Right atrium auricular region (tissue), 2 donors: ENCODE measurements around the gene PIK3C2G. TPM values are rescaled to one million over a fixed set of nuclear protein-coding genes. Genes with fewer than 3 reads are reported as not detected.

Experiments used
- DNase-seq: peaks from one replicate; pipeline ENCODE4 v3.0.0-alpha.2; 2019; ENCODE audit warnings: low spot score
- H3K27ac ChIP-seq, 2 donors: fragments of 200-600 bp; sonication (generic); 1 replicate in 1 of 2; 2 replicates in 1 of 2; pipeline ENCODE4 v1.5.1; 2016 to 2019
- H3K27me3 ChIP-seq, 2 donors: fragments of 200-600 bp; sonication (generic); one replicate each; pipeline versions ENCODE4 v1.5.1 to v1.6.0; 2017 to 2019
- H3K36me3 ChIP-seq: fragments of 200-600 bp; sonication (generic); one replicate; pipeline ENCODE4 v1.5.1; 2016
- H3K4me1 ChIP-seq, 2 donors: fragments of 200-600 bp; sonication (generic); one replicate each; pipeline versions ENCODE4 v1.5.1 to v1.6.0; 2017 to 2019
- H3K4me3 ChIP-seq, 2 donors: fragments of 200-600 bp; sonication (generic); 1 replicate in 1 of 2; 2 replicates in 1 of 2; pipeline ENCODE4 v1.5.1; 2017 to 2019; ENCODE audit warnings: mild to moderate bottlenecking in 1 of 2, moderate library complexity in 1 of 2
- H3K9me3 ChIP-seq, 2 donors: fragments of 200-600 bp; sonication (generic); one replicate each; pipeline ENCODE4 v1.5.1; 2019
- total RNA-seq, 2 donors: library from RNA; depleted of rRNA; stranded (reverse); fragments of >200 nt; gene quantifications; one replicate each; pipeline ENCODE4 v1.1.0, GENCODE V29; 2016
- TF ChIP-seq, protein P1 (sequence below), 2 donors: fragments of 200-600 bp; sonication (generic); IDR thresholded peaks; one replicate each; pipeline ENCODE4 v1.5.1; 2019; ENCODE audit warnings: antibody characterized with exemption in 2 of 2

PIK3C2G gene
- total RNA-seq, 2 donors from 2014 or later = not detected

DNA sequence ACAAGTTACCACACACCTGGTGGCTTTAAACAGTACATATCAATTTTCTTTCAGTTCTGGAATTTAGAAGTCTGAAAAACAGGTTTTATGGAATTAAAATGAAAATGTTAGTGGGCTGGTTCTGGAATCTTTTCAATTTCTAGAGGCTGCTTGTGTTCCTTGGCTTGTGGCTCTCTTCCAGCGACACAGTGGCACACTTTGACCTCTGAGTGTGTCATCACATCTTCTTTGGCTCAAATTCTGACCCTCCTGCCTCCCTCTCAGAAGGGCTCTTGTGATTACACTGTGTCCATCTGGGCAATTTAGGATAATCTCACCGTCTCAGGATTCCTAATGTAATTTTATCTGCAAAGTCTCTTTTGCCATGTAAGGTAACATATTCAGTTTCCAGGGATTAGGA lies 306.5 kb downstream of the PIK3C2G start:
- DNase-seq = no peak
- Histone ChIP-seq H3K9me3 (peaks cover 0 to 4% of the 10 kb centered on the region in 2 donors), H3K27me3 (no peaks in the 10 kb centered on the region), H3K4me3 (no peak overlapping the region), H3K4me1 (peaks cover 0 to 4% of the 10 kb centered on the region in 2 donors), H3K27ac (peak overlapping the region in 1 of 2 donors; percentile 11), H3K36me3 (no peaks in the 10 kb centered on the region)
- TF ChIP-seq, protein P1, sequence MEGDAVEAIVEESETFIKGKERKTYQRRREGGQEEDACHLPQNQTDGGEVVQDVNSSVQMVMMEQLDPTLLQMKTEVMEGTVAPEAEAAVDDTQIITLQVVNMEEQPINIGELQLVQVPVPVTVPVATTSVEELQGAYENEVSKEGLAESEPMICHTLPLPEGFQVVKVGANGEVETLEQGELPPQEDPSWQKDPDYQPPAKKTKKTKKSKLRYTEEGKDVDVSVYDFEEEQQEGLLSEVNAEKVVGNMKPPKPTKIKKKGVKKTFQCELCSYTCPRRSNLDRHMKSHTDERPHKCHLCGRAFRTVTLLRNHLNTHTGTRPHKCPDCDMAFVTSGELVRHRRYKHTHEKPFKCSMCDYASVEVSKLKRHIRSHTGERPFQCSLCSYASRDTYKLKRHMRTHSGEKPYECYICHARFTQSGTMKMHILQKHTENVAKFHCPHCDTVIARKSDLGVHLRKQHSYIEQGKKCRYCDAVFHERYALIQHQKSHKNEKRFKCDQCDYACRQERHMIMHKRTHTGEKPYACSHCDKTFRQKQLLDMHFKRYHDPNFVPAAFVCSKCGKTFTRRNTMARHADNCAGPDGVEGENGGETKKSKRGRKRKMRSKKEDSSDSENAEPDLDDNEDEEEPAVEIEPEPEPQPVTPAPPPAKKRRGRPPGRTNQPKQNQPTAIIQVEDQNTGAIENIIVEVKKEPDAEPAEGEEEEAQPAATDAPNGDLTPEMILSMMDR (IDR thresholded peaks at IDR 0.05) = no peak

DNA sequence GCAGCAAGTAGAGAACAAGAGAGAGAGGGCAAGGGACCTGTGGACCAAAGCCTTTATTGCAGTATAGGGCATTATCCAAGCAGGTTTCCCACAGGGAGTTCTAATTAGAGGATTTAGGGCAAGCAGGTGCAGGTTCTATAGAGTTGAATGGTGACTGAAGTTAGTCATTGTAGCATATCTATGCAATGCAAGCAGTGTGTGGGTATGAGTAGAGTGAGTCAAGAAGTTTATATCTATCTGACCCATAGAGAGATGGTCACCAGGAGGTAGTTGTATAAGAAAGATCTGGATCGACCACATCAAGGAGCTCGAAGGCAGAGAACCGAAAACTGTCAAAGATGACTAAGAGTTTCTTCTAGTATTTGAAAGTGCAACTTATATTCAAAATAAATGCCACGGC lies 309.2 kb downstream of the PIK3C2G start:
- Histone ChIP-seq H3K27ac (no peak overlapping the region), H3K27me3 (no peaks in the 10 kb centered on the region), H3K9me3 (peaks cover 0 to 7% of the 10 kb centered on the region in 2 donors), H3K36me3 (no peaks in the 10 kb centered on the region), H3K4me3 (no peak overlapping the region), H3K4me1 (peaks cover 0 to 4% of the 10 kb centered on the region in 2 donors)
- TF ChIP-seq, protein P1 (IDR thresholded peaks at IDR 0.05) = no peak
- DNase-seq = no peak

DNA sequence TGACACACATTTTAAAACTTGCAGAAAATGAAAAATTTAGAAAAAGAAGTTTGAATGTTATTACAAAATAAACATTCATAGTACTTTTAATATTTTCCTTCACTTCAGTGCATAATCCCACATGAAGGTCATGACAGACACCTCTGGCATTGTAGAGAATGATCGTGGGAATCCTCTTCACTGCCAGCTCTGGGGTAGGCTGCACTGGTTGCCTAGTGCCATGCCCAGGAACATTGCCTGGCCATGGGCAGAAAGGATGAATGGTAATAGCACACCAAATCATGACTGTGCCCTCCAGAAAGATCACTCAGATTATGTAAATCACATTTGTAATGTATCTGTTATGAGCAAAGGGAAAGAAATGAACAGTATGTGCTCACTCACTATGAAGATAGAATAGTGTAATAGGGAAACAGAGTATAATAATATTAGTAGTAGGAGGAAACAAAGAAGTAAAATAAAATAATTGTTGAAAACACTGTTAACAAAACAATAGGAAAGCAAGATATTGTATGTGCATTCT lies 314.8 kb downstream of the PIK3C2G start:
- Histone ChIP-seq H3K36me3 (no peaks in the 10 kb centered on the region), H3K4me1 (no peaks in the 10 kb centered on the region), H3K27me3 (no peaks in the 10 kb centered on the region), H3K9me3 (peaks cover 0 to 7% of the 10 kb centered on the region in 2 donors), H3K4me3 (no peak overlapping the region), H3K27ac (no peak overlapping the region)
- TF ChIP-seq, protein P1 (IDR thresholded peaks at IDR 0.05) = no peak
- no peak for DNase-seq

DNA sequence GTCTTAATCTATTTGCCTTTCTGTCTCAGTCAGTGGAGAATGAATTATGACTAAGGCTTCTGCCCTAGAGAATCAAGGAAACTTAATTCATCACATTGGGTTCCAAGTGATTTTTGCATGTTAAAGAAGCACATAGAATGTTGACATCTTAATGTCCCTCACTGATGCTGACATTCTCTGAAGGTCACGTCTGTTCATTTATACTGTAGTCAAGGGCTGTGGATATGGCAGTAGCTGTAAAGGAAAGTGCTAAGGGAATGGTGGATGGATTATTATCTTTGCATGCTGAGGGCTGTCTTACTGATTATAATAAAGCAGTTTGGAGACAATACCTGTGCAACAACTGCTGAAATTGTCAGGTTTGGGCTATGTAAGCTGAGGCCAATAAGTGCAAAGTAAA lies 315.3 kb downstream of the PIK3C2G start:
- H3K36me3 ChIP-seq = no peaks in the 10 kb centered on the region
- no peak overlapping the region for H3K4me3 ChIP-seq
- H3K27ac ChIP-seq = no peak overlapping the region
- H3K4me1 ChIP-seq = no peaks in the 10 kb centered on the region
- H3K27me3 ChIP-seq = no peaks in the 10 kb centered on the region
- DNase-seq = no peak
- TF ChIP-seq, protein P1 (IDR thresholded peaks at IDR 0.05) = no peak
- peaks cover 0 to 7% of the 10 kb centered on the region in 2 donors for H3K9me3 ChIP-seq

DNA sequence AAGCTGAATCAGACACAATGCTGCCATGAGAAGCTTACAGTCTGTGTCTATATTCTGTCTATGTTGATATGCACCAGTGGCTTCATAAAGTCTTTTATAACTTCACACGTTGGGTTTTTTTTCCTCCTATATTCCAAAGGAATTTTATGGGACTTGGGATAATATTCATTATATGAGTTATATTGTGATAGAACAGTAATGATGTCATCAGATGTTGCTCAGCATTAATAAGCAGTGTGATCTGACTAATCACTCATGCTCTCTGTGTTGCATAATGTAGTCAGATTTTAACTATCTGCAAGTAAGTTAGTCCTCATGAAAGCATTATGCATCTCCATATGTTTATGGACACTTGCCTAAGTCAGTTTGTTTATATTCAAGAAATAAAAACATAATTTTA lies 316.9 kb downstream of the PIK3C2G start:
- Histone ChIP-seq H3K4me3 (no peak overlapping the region), H3K9me3 (no peaks in the 10 kb centered on the region), H3K27ac (no peak overlapping the region), H3K4me1 (no peaks in the 10 kb centered on the region), H3K36me3 (no peaks in the 10 kb centered on the region), H3K27me3 (no peaks in the 10 kb centered on the region)
- TF ChIP-seq, protein P1 (IDR thresholded peaks at IDR 0.05) = no peak
- no peak for DNase-seq

DNA sequence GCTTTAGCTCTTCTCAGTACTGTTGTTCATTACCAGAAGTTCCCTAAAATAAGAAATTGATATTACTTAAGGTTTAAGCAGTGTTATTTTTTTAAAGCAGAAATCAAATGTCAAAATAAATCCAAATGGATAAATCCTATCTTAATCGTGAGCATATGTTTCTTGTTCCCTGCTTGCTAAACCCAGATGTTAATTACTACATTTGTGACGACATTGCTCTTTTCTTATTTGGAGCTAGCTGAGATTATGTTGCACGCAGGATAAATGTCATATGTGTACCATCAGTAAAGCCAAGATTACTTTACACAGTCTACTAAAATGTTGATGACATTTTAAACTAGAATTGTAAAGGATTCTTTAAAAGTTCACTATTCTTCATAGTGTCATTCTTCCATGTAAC lies 319.0 kb downstream of the PIK3C2G start:
- TF ChIP-seq, protein P1 (IDR thresholded peaks at IDR 0.05) = no peak
- H3K27me3 ChIP-seq = no peaks in the 10 kb centered on the region
- no peak overlapping the region for H3K27ac ChIP-seq
- no peaks in the 10 kb centered on the region for H3K36me3 ChIP-seq
- H3K4me3 ChIP-seq = no peak overlapping the region
- no peak for DNase-seq
- peaks cover 0 to 8% of the 10 kb centered on the region in 2 donors for H3K9me3 ChIP-seq
- no peaks in the 10 kb centered on the region for H3K4me1 ChIP-seq
